ENCODE results near the gene ADORA2A.

DNA sequence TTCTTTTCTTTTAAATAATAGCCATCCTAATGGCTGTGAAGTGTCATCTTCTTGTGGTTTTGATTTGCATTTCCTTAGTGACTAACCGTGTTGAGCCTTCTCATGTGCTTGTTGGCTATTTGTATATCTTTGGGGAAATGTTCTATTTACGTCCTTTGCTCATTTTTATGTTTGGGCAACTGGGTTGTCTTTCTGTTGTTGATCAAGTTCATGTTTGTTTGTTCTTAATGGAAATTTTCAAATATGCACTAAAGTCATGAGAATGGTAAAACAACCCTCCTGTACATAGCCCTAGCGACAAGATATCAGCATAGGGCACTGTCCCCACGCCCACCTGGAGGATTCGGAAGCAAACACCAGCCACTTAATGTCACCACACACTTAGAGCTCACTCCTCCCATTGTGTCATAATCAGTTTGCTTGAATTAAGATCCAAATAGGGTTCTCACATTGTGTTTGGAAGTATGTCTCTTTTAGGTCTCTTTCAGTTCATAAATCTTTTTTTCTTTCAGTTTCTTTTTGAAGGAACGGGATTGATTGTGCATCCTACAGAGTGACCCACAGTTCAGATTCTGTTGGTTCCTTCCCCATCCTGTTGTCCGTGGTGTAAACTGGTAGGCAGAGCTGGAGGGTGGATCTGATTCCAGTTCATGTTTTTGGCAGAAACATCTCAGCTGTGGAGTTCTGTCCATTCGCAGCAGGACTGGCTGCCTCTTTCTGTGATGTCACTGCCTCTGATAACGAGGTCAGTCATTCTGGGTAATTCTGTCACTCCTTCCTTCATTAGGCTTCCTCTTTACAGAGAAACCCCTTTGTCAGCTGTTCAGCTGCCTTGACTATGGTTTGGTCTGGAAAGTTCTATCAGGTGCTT, 26.4 kb upstream of the ADORA2A start:
- TF ChIP-seq POLR2A (IDR thresholded peaks at IDR 0.05): no peak
- TF ChIP-seq, protein P1, sequence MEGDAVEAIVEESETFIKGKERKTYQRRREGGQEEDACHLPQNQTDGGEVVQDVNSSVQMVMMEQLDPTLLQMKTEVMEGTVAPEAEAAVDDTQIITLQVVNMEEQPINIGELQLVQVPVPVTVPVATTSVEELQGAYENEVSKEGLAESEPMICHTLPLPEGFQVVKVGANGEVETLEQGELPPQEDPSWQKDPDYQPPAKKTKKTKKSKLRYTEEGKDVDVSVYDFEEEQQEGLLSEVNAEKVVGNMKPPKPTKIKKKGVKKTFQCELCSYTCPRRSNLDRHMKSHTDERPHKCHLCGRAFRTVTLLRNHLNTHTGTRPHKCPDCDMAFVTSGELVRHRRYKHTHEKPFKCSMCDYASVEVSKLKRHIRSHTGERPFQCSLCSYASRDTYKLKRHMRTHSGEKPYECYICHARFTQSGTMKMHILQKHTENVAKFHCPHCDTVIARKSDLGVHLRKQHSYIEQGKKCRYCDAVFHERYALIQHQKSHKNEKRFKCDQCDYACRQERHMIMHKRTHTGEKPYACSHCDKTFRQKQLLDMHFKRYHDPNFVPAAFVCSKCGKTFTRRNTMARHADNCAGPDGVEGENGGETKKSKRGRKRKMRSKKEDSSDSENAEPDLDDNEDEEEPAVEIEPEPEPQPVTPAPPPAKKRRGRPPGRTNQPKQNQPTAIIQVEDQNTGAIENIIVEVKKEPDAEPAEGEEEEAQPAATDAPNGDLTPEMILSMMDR (IDR thresholded peaks at IDR 0.05): no peak

Data from breast epithelium (tissue), 3 donors.